ENCODE results near the gene ARHGEF37. TPM values are rescaled to one million over a fixed set of nuclear protein-coding genes. Genes with fewer than 3 reads are reported as not detected.

The ARHGEF37 gene
- polyA plus RNA-seq, 1 experiment: 0.92 TPM

GRCh38 chr5:149631506-149631905 lies 50.2 kb downstream of the ARHGEF37 start:
- no peak for TF ChIP-seq CTCF (IDR thresholded peaks at IDR 0.05; ENCODE audit: insufficient read depth, low read depth, low read length)
- ChIA-PET CTCF (interaction anchor here (7.4 kb wide), 1 partner anchor 13 kb away, joined by 32 read pairs; no protein-coding TSS in a partner anchor), POLR2A (no interaction called here)
- DNase-seq (ENCODE audit: low read depth): no peak
- no peaks in the 10 kb centered on the region; the same call in none of the 2 replicates for H3K27me3 ChIP-seq (ENCODE audit: control insufficient read depth, insufficient read depth, low read length)
- H3K4me3 ChIP-seq (ENCODE audit: low read depth, low read length): no peak overlapping the region
- H3K36me3 ChIP-seq (ENCODE audit: control insufficient read depth, insufficient read depth, low read length): no peaks in the 10 kb centered on the region

DNA sequence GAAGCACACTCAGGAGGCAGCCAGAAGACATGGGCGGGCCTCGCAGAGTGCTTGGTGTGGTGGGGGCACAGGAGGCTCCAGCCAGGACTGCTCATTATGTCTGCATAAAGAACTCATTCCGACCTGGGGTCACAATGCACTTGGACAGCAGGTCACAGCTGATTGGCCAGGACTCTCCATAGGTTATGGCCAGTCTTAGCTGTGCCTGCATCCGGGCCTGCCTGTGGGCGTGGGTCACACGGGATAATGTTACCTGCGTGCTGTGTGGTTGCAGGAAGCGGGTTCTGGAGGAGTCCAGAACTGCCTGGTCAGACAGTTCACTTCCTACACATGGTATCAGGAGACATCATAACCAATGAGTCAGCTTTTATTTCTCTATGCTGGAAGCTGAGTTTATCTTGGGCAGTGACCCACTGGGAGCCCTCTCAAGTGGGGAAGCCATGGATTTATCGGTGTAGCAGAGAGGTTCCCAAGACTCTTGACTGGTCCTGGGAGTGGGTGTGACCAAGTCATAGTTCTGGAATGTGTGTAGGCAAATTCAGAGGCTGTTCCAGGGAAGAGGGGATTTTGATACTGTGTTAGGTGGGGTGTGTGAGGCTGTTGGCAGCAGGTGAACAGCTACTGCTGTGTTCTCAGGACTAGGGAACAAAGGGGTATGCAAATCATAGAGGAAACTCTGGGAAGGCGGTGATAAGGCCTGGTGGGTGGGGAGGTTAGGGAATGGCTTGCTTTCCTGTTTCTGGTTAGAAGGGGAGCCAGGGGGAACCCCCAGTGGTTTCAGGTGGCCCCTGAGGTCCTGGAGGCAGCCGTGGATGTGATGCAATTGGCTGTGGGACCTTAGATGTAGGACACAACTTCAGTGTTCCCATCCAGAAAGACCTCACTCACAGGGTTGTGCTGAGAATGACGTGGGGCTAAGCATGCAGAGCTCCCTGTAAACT lies 51.3 kb downstream of the ARHGEF37 start:
- ChIA-PET POLR2A (no interaction called here), CTCF (interaction anchor here (1.0 to 15.6 kb wide), 4 partner anchors 9 to 221 kb away, joined by 3 to 363 read pairs (median 18); no protein-coding TSS in a partner anchor)
- no peak for DNase-seq (ENCODE audit: low read depth)
- no peaks in the 10 kb centered on the region; the same call in 1 of the 2 replicates for H3K27me3 ChIP-seq (ENCODE audit: control insufficient read depth, insufficient read depth, low read length)
- no peak for TF ChIP-seq CTCF (IDR thresholded peaks at IDR 0.05; ENCODE audit: insufficient read depth, low read depth, low read length)
- no peaks in the 10 kb centered on the region for H3K36me3 ChIP-seq (ENCODE audit: control insufficient read depth, insufficient read depth, low read length)
- H3K4me3 ChIP-seq (ENCODE audit: low read depth, low read length): no peak overlapping the region

GRCh38 chr5:149633476-149634350 lies 52.4 kb downstream of the ARHGEF37 start:
- DNase-seq (ENCODE audit: low read depth): no peak
- TF ChIP-seq CTCF (IDR thresholded peaks at IDR 0.05; ENCODE audit: insufficient read depth, low read depth, low read length): no peak
- ChIA-PET POLR2A (no interaction called here), CTCF (interaction anchor here (0.7 to 15.6 kb wide), 8 partner anchors 8 to 357 kb away, joined by 3 to 363 read pairs (median 4); no protein-coding TSS in a partner anchor)
- Histone ChIP-seq H3K36me3 (ENCODE audit: control insufficient read depth, insufficient read depth, low read length) (no peaks in the 10 kb centered on the region), H3K4me3 (ENCODE audit: low read depth, low read length) (no peak overlapping the region), H3K27me3 (ENCODE audit: control insufficient read depth, insufficient read depth, low read length) (no peaks in the 10 kb centered on the region; the same call in 1 of the 2 replicates)

DNA sequence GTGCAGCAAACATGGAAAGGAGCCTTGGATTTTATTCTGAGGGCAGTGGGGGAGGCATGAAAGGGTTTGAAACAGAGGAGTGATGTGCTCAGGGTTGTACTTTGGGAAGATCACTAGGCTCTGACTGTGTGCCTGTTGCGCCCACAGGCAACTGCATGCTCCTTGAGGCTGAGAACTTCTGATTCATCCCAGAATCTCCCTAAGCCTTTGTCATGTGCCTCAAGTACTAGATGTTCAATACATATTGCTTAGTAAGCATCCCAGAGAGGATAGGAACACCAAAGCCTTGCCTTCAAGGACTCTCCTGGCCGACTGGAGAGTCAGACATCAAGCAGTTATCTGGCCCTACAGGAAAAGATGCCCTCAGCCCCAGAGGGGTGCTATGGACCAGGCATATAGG lies 54.1 kb downstream of the ARHGEF37 start:
- no peak for DNase-seq (ENCODE audit: low read depth)
- Histone ChIP-seq H3K27me3 (ENCODE audit: control insufficient read depth, insufficient read depth, low read length) (no peaks in the 10 kb centered on the region), H3K4me3 (ENCODE audit: low read depth, low read length) (no peak overlapping the region), H3K36me3 (ENCODE audit: control insufficient read depth, insufficient read depth, low read length) (no peaks in the 10 kb centered on the region)
- TF ChIP-seq CTCF (IDR thresholded peaks at IDR 0.05; ENCODE audit: insufficient read depth, low read depth, low read length): no peak
- ChIA-PET CTCF (interaction anchor here (1.2 to 15.6 kb wide), 8 partner anchors 10 to 218 kb away, joined by 5 to 363 read pairs (median 12); no protein-coding TSS in a partner anchor), POLR2A (no interaction called here)

All from BJ (cell line).